HL-60 (cell line): ENCODE measurements around the gene ATP2B2.

ENCODE experiments used
- DNase-seq, 2 experiments: peaks; one replicate each; pipeline ENCODE4 v3.0.0-alpha.2; 2010 to 2020; ENCODE audit warnings: low read depth in 1 of 2, low spot score in 1 of 2
- H3K27ac ChIP-seq: fragments of 250-450 bp; sonication (Bioruptor Pico); replicated peaks from 2 replicates; pipeline ENCODE4 v1.5.1; 2020; ENCODE audit warnings: mild to moderate bottlenecking, moderate library complexity
- H3K27me3 ChIP-seq: fragments of 250-450 bp; sonication (Bioruptor Pico); 2 replicates; pipeline ENCODE4 v1.5.1; 2021; ENCODE audit warnings: mild to moderate bottlenecking, moderate library complexity; ENCODE audit not compliant: insufficient read depth, poor library complexity, severe bottlenecking
- H3K4me3 ChIP-seq: replicated peaks from 2 replicates; pipeline ENCODE4 v1.5.1; 2011; ENCODE audit warnings: mild to moderate bottlenecking, control low read depth, low read length; ENCODE audit not compliant: insufficient read depth
- CTCF ChIP-seq: IDR thresholded peaks from one replicate; pipeline ENCODE4 v1.5.1; 2011; ENCODE audit warnings: low read length, control low read depth, inconsistent platforms; ENCODE audit not compliant: insufficient read depth
- GABPA ChIP-seq: IDR thresholded peaks from 2 replicates; pipeline ENCODE4 v1.6.1; 2012; ENCODE audit warnings: low read depth
- POLR2AphosphoS5 ChIP-seq: IDR thresholded peaks from 2 replicates; pipeline ENCODE4 v1.6.1; 2012; ENCODE audit warnings: low read depth
- REST ChIP-seq: IDR thresholded peaks from 2 replicates; pipeline ENCODE4 v1.6.1; 2012; ENCODE audit warnings: low read depth; ENCODE audit not compliant: insufficient replicate concordance
- SPI1 ChIP-seq: IDR thresholded peaks from 2 replicates; pipeline ENCODE4 v1.6.1; 2012; ENCODE audit warnings: low read depth, mild to moderate bottlenecking, borderline replicate concordance

Gene ATP2B2

GRCh38 chr3:10500717-10501663, 4.4 kb downstream of the ATP2B2 start:
- DNase-seq = no peak
- Histone ChIP-seq H3K27me3 (peaks cover 22% of the 10 kb centered on the region), H3K27ac (no peak overlapping the region), H3K4me3 (no peak overlapping the region)
- no peak for TF ChIP-seq CTCF
- no peak for TF ChIP-seq POLR2AphosphoS5
- no peak for TF ChIP-seq REST

GRCh38 chr3:10498271-10498670, 7.1 kb downstream of the ATP2B2 start:
- Histone ChIP-seq H3K27ac (no peak overlapping the region), H3K4me3 (no peak overlapping the region), H3K27me3 (peaks cover 3% of the 10 kb centered on the region)
- TF ChIP-seq POLR2AphosphoS5 (no peak), CTCF (no peak), GABPA (no peak), REST (no peak), SPI1 (no peak)
- no peak for DNase-seq

DNA sequence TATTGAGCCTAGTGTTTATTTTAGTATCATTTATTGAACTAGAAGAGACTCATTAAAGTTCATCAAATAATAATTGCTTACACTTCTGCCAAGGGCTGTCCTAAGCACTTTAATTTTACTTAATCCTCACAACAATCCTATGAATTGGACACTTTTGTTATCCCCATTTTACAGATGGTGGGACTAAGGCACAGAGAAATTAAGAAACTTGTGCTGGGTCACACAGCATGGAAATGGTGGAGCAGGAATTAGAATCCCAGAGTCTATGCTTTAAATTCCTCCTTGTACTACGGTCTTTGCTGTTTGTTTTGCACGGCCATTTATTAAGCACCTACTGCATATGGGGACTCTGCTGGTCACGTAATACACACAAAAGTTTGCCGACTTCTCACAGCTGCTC, 7.9 kb downstream of the ATP2B2 start:
- H3K27ac ChIP-seq = no peak overlapping the region
- H3K4me3 ChIP-seq = no peak overlapping the region
- H3K27me3 ChIP-seq = no peaks in the 10 kb centered on the region
- no peak for DNase-seq
- TF ChIP-seq REST (no peak), CTCF (no peak), POLR2AphosphoS5 (no peak), SPI1 (no peak), GABPA (no peak)
